GM12878 (cell line): Measurements from ENCODE around the gene XRCC6. TPM values are rescaled to one million over a fixed set of nuclear protein-coding genes. Genes with fewer than 3 reads are reported as not detected.

Experiments
- ATAC-seq: fragments of 200-7000 bp; cut with Tn5 transposase; 3 replicates; pipeline ENCODE4 v1.9.1; 2020; ENCODE audit warnings: mild to moderate bottlenecking, moderate library complexity
- BruUV-seq: library from RNA; stranded (reverse); fragments of 400-500 nt; replicated peaks from 2 replicates; lab custom pipeline; 2021; lab: Mats Ljungman, UMichigan
- CTCF ChIA-PET: fragments of 300-600 bp; sonication (Branson Sonifier 250); formaldehyde crosslinking; extraction: SDS; loops from one replicate; lab custom pipeline; 2021; ENCODE audit warnings: inconsistent platforms; lab: Yijun Ruan, JAX
- POLR2A ChIA-PET: fragments of 350-600 bp; formaldehyde crosslinking; extraction: SDS; loops from one replicate; lab custom pipeline; 2021; ENCODE audit warnings: inconsistent platforms; lab: Charles Lee
- RAD21 ChIA-PET: fragments of 300-600 bp; sonication (Branson Sonifier 250); formaldehyde crosslinking; loops from one replicate; lab custom pipeline; 2023; ENCODE audit warnings: antibody characterized with exemption; ENCODE audit not compliant: unreplicated experiment; lab: Charles Lee
- SMC1A ChIA-PET: fragments of 300-600 bp; sonication (Branson Sonifier 250); formaldehyde crosslinking; loops from one replicate; lab custom pipeline; 2023; ENCODE audit not compliant: unreplicated experiment, uncharacterized antibody; lab: Charles Lee
- DNase-seq: peaks from one replicate; pipeline ENCODE4 v3.0.0-alpha.2; 2011; ENCODE audit warnings: low read depth, low spot score
- FAIRE-seq: peaks from 3 replicates; lab custom pipeline; 2011; peaks lifted over from hg19 to GRCh38; lab: Jason Lieb, UNC
- H2AFZ ChIP-seq: 2 replicates; pipeline ENCODE4 v1.6.0; 2011; ENCODE audit warnings: low read depth, low read length, control low read depth; ENCODE audit not compliant: control insufficient read depth
- H3K27ac ChIP-seq: 2 replicates; pipeline ENCODE4 v1.5.1; 2011; ENCODE audit warnings: control low read depth; ENCODE audit not compliant: control insufficient read depth, insufficient read depth
- H3K27me3 ChIP-seq, 2 experiments: replicated peaks in 1 of 2; 2 replicates each; pipeline versions ENCODE4 v1.6.0 to v1.6.1; 2011; ENCODE audit warnings: low read length in 1 of 2; ENCODE audit not compliant: control insufficient read depth in 2 of 2, insufficient read depth in 2 of 2
- H3K36me3 ChIP-seq, 2 experiments: 2 replicates each; pipeline ENCODE4 v1.5.1; 2011; ENCODE audit warnings: low read length in 1 of 2; ENCODE audit not compliant: control insufficient read depth in 2 of 2, insufficient read depth in 2 of 2
- H3K4me1 ChIP-seq: 2 replicates; pipeline ENCODE4 v1.6.1; 2011; ENCODE audit warnings: mild to moderate bottlenecking, low read length, moderate library complexity, mixed read lengths; ENCODE audit not compliant: control insufficient read depth, insufficient read depth
- H3K4me2 ChIP-seq: 2 replicates; pipeline ENCODE4 v1.6.0; 2011; ENCODE audit warnings: control low read depth; ENCODE audit not compliant: control insufficient read depth, insufficient read depth
- H3K4me3 ChIP-seq: fragments of 200-600 bp; sonication (generic); 2 replicates; pipeline ENCODE4 v1.5.1; 2016
- H3K79me2 ChIP-seq: 2 replicates; pipeline ENCODE4 v1.6.0; 2011; ENCODE audit warnings: low read length; ENCODE audit not compliant: control insufficient read depth, insufficient read depth
- H3K9ac ChIP-seq: 2 replicates; pipeline ENCODE4 v1.8.0; 2011; ENCODE audit warnings: low read length, control low read depth, mixed read lengths; ENCODE audit not compliant: control insufficient read depth, insufficient read depth
- H3K9me3 ChIP-seq: replicated peaks from 3 replicates; pipeline ENCODE4 v1.5.1; 2011; ENCODE audit warnings: mild to moderate bottlenecking, low read length; ENCODE audit not compliant: control insufficient read depth, insufficient read depth
- H4K20me1 ChIP-seq: 2 replicates; pipeline ENCODE4 v1.6.0; 2011; ENCODE audit not compliant: control insufficient read depth, insufficient read depth
- BCLAF1 ChIP-seq: fragments of 450-650 bp; IDR thresholded peaks from 2 replicates; pipeline ENCODE4 v1.6.1; 2017; ENCODE audit warnings: antibody characterized with exemption, mild to moderate bottlenecking, moderate library complexity
- KDM1A ChIP-seq: fragments of 200-600 bp; sonication (generic); IDR thresholded peaks from 2 replicates; pipeline ENCODE4 v1.6.1; 2016; ENCODE audit warnings: borderline replicate concordance
- LARP7 ChIP-seq: fragments of 450-650 bp; IDR thresholded peaks from 2 replicates; pipeline ENCODE4 v1.6.1; 2017; ENCODE audit warnings: mild to moderate bottlenecking
- RUNX3 ChIP-seq: IDR thresholded peaks from 2 replicates; pipeline ENCODE4 v1.6.1; 2012; ENCODE audit warnings: low read length, inconsistent platforms
- TARDBP ChIP-seq: IDR thresholded peaks from 2 replicates; pipeline ENCODE4 v1.6.1; 2016; ENCODE audit warnings: borderline replicate concordance
- WGBS: methylation state at CpG from one replicate; pipeline ENCODE4 v1.1.6; 2016; ENCODE audit warnings: low lambda C conversion rate; ENCODE audit not compliant: insufficient replicate concordance, insufficient coverage; ENCODE audit errors: missing lambda C conversion rate; 5-methylcytosine and 5-hydroxymethylcytosine counted together
- in situ Hi-C: fragments of 300-500 bp; cut with MboI; formaldehyde crosslinking; loops from 9 replicates; pipeline ENCODE4 v1.14.3; 2018; ENCODE audit warnings: mixed read lengths
- intact Hi-C: fragments of 100-400 bp; cut with micrococcal nuclease; formaldehyde crosslinking; loops from one replicate; pipeline ENCODE4 v1.14.2; 2022; ENCODE audit not compliant: unreplicated experiment
- polyA plus RNA-seq, 11 experiments: library from polyadenylated mRNA; depleted of rRNA in 4 of 11; unstranded in 6 of 11; stranded (reverse) in 5 of 11; fragments of >200 nt; fragmentation: Nextera tagmentation in 4 of 11; fragmentation: Illumina TruSeq in 1 of 11; extraction: Ambion mirVana in 4 of 11; extraction: Trizol in 1 of 11; gene quantifications; 1 replicate in 1 of 11; 2 replicates in 10 of 11; pipeline versions ENCODE4 v1.2.1 to v1.2.3, GENCODE V29; 2011 to 2016; ENCODE audit warnings: inconsistent platforms in 2 of 11, missing spikeins in 2 of 11, low read depth in 1 of 11
- small RNA-seq: library from RNA; depleted of rRNA; stranded (forward); fragments of <200 nt; gene quantifications from one replicate; pipeline ENCODE3, GENCODE V24; 2014
- total RNA-seq, 4 experiments: library from RNA; depleted of rRNA in 3 of 4; stranded (reverse); fragments of >200 nt in 3 of 4; fragmentation: Illumina TruSeq in 1 of 4; extraction: Trizol in 1 of 4; gene quantifications; 2 replicates each; pipeline versions ENCODE4 v1.2.1 to v1.2.3, GENCODE V29; 2013 to 2021

The XRCC6 gene
- total and polyA plus RNA-seq, 10 of the 15 experiments (the other 5 are each of a cell fraction or from before 2014, with no cell fraction given): 186 to 718 (median 348) TPM

- intact Hi-C loops: no loop called here
- Histone ChIP-seq H3K9ac (no peak overlapping the region), H3K79me2 (no peaks in the 10 kb centered on the region), H3K4me2 (no peak overlapping the region), H2AFZ (no peak overlapping the region), H3K4me3 (no peak overlapping the region), H4K20me1 (no peaks in the 10 kb centered on the region), H3K36me3 (no peaks in the 10 kb centered on the region), H3K4me1 (no peaks in the 10 kb centered on the region), H3K27me3 (no peaks in the 10 kb centered on the region), H3K27ac (no peak overlapping the region), H3K9me3 (no peaks in the 10 kb centered on the region)
- no TSS peak for BruUV-seq
- CTCF ChIA-PET: interaction anchor here (1.3 kb wide), 1 partner anchor 15 kb away, joined by 6 read pairs; no protein-coding TSS in a partner anchor
- DNase-seq: no peak
- no peak for TF ChIP-seq KDM1A
- no peak for TF ChIP-seq LARP7
- TF ChIP-seq BCLAF1: no peak
- TF ChIP-seq TARDBP: no peak
- TF ChIP-seq RUNX3: no peak
- ATAC-seq: no peak
- in situ Hi-C loops: no loop called here
- FAIRE-seq: no peak
- POLR2A ChIA-PET: interaction anchor here (0.7 kb wide), 1 partner anchor 67 kb away, joined by 3 read pairs; no protein-coding TSS in a partner anchor
- RAD21 ChIA-PET: no interaction called here
- 81% methylated on average over 9 of the region's 9 CpGs for WGBS
- SMC1A ChIA-PET: interaction anchor here (1.3 kb wide), 1 partner anchor 34 kb away, joined by 4 read pairs; no protein-coding TSS in a partner anchor
Measured at GRCh38 chr22:41713004-41713403, 91.9 kb downstream of the XRCC6 start.

Small RNA genes lying within 50 kb of the gene (small RNA-seq; reads per million reads assigned to genes)
- gene HMGN2P10 (not detected), gene RF00019 (not detected), gene RNU6-476P (not detected)

Other genes starting within 250 kb of the XRCC6 start
Only the 7 nearest of the 12 such genes appear.
- gene ACO2, start 152.2 kb upstream of the XRCC6 start, total RNA-seq (2014; rRNA removed): 115 and 132 TPM in 2 replicates
- 63.2 and 69.0 TPM in 2 replicates for gene ACO2, start 152.2 kb upstream of the XRCC6 start, total RNA-seq (2014; rRNA removed; fragmentation: Illumina TruSeq; extraction: Trizol)
- gene ACO2, start 152.2 kb upstream of the XRCC6 start, total RNA-seq (2021): 127 and 133 TPM in 2 replicates
- 16.1 and 22.4 TPM in 2 replicates for gene ACO2, start 152.2 kb upstream of the XRCC6 start, polyA plus RNA-seq (2011; rRNA removed)
- gene ACO2, start 152.2 kb upstream of the XRCC6 start, polyA plus RNA-seq (2014; fragmentation: Illumina TruSeq; extraction: Trizol): 41.6 and 102 TPM in 2 replicates
- 10 to 100 TPM; 21.4 to 22.3 TPM for gene ACO2, start 152.2 kb upstream of the XRCC6 start, polyA plus RNA-seq (2014; fragmentation: Nextera tagmentation; extraction: Ambion mirVana)
- 74.8 and 83.8 TPM in 2 replicates for gene ACO2, start 152.2 kb upstream of the XRCC6 start, polyA plus RNA-seq (2014; rRNA removed)
- gene ACO2, start 152.2 kb upstream of the XRCC6 start, polyA plus RNA-seq (2016; fragmentation: Nextera tagmentation; extraction: Ambion mirVana): 100 to 1,000 TPM; 211 to 214 TPM
- gene POLR3H, start 76.8 kb upstream of the XRCC6 start, total RNA-seq (2014; rRNA removed): 10.0 and 12.2 TPM in 2 replicates
- gene POLR3H, start 76.8 kb upstream of the XRCC6 start, total RNA-seq (2014; rRNA removed; fragmentation: Illumina TruSeq; extraction: Trizol): 14.4 and 17.4 TPM in 2 replicates
- 36.6 and 40.9 TPM in 2 replicates for gene POLR3H, start 76.8 kb upstream of the XRCC6 start, total RNA-seq (2021)
- gene POLR3H, start 76.8 kb upstream of the XRCC6 start, polyA plus RNA-seq (2011; rRNA removed): 15.7 and 29.8 TPM in 2 replicates
- gene POLR3H, start 76.8 kb upstream of the XRCC6 start, polyA plus RNA-seq (2014; fragmentation: Illumina TruSeq; extraction: Trizol): 12.3 and 26.2 TPM in 2 replicates
- gene POLR3H, start 76.8 kb upstream of the XRCC6 start, polyA plus RNA-seq (2014; fragmentation: Nextera tagmentation; extraction: Ambion mirVana): 1 to 10 TPM; 3.5 to 5.8 TPM
- 23.1 and 26.0 TPM in 2 replicates for gene POLR3H, start 76.8 kb upstream of the XRCC6 start, polyA plus RNA-seq (2014; rRNA removed)
- 10 to 100 TPM; 58.7 to 62.7 TPM for gene POLR3H, start 76.8 kb upstream of the XRCC6 start, polyA plus RNA-seq (2016; fragmentation: Nextera tagmentation; extraction: Ambion mirVana)
- gene CSDC2, start 60.3 kb upstream of the XRCC6 start, total RNA-seq (2014; rRNA removed): not detected in 2 replicates
- not detected in 2 replicates for gene CSDC2, start 60.3 kb upstream of the XRCC6 start, total RNA-seq (2014; rRNA removed; fragmentation: Illumina TruSeq; extraction: Trizol)
- 0.08 and 0.13 TPM in 2 replicates for gene CSDC2, start 60.3 kb upstream of the XRCC6 start, total RNA-seq (2021)
- not detected in 2 replicates for gene CSDC2, start 60.3 kb upstream of the XRCC6 start, polyA plus RNA-seq (2011; rRNA removed)
- gene CSDC2, start 60.3 kb upstream of the XRCC6 start, polyA plus RNA-seq (2014; fragmentation: Illumina TruSeq; extraction: Trizol): not detected in 2 replicates
- not detected for gene CSDC2, start 60.3 kb upstream of the XRCC6 start, polyA plus RNA-seq (2014; fragmentation: Nextera tagmentation; extraction: Ambion mirVana)
- gene CSDC2, start 60.3 kb upstream of the XRCC6 start, polyA plus RNA-seq (2014; rRNA removed): not detected in 2 replicates
- gene CSDC2, start 60.3 kb upstream of the XRCC6 start, polyA plus RNA-seq (2016; fragmentation: Nextera tagmentation; extraction: Ambion mirVana): not detected
- gene PMM1, start 31.5 kb upstream of the XRCC6 start, total RNA-seq (2014; rRNA removed): 10.2 and 11.1 TPM in 2 replicates
- 8.1 and 8.2 TPM in 2 replicates for gene PMM1, start 31.5 kb upstream of the XRCC6 start, total RNA-seq (2014; rRNA removed; fragmentation: Illumina TruSeq; extraction: Trizol)
- 17.7 and 18.3 TPM in 2 replicates for gene PMM1, start 31.5 kb upstream of the XRCC6 start, total RNA-seq (2021)
- gene PMM1, start 31.5 kb upstream of the XRCC6 start, polyA plus RNA-seq (2011; rRNA removed): 26.4 and 32.2 TPM in 2 replicates
- 6.2 and 12.2 TPM in 2 replicates for gene PMM1, start 31.5 kb upstream of the XRCC6 start, polyA plus RNA-seq (2014; fragmentation: Illumina TruSeq; extraction: Trizol)
- gene PMM1, start 31.5 kb upstream of the XRCC6 start, polyA plus RNA-seq (2014; fragmentation: Nextera tagmentation; extraction: Ambion mirVana): 10 to 100 TPM; 10.5 to 16.1 TPM
- gene PMM1, start 31.5 kb upstream of the XRCC6 start, polyA plus RNA-seq (2014; rRNA removed): 22.3 and 22.6 TPM in 2 replicates
- gene PMM1, start 31.5 kb upstream of the XRCC6 start, polyA plus RNA-seq (2016; fragmentation: Nextera tagmentation; extraction: Ambion mirVana): 10 to 100 TPM; 20.5 to 22.7 TPM
- 30.8 and 31.2 TPM in 2 replicates for gene DESI1, start 252 bp upstream of the XRCC6 start, total RNA-seq (2014; rRNA removed)
- gene DESI1, start 252 bp upstream of the XRCC6 start, total RNA-seq (2014; rRNA removed; fragmentation: Illumina TruSeq; extraction: Trizol): 32.8 and 37.1 TPM in 2 replicates
- 48.2 and 51.7 TPM in 2 replicates for gene DESI1, start 252 bp upstream of the XRCC6 start, total RNA-seq (2021)
- 29.4 and 33.7 TPM in 2 replicates for gene DESI1, start 252 bp upstream of the XRCC6 start, polyA plus RNA-seq (2011; rRNA removed)
- 48.1 and 51.7 TPM in 2 replicates for gene DESI1, start 252 bp upstream of the XRCC6 start, polyA plus RNA-seq (2014; fragmentation: Illumina TruSeq; extraction: Trizol)
- gene DESI1, start 252 bp upstream of the XRCC6 start, polyA plus RNA-seq (2014; fragmentation: Nextera tagmentation; extraction: Ambion mirVana): 10 to 100 TPM in 1 of 2 experiments, 1 to 10 TPM in 1; 8.0 to 17.2 TPM
- gene DESI1, start 252 bp upstream of the XRCC6 start, polyA plus RNA-seq (2014; rRNA removed): 44.0 and 46.4 TPM in 2 replicates
- gene DESI1, start 252 bp upstream of the XRCC6 start, polyA plus RNA-seq (2016; fragmentation: Nextera tagmentation; extraction: Ambion mirVana): 10 to 100 TPM; 76.3 to 76.8 TPM
- 196 and 204 TPM in 2 replicates for gene SNU13, start 67.6 kb downstream of the XRCC6 start, total RNA-seq (2014; rRNA removed)
- 153 and 157 TPM in 2 replicates for gene SNU13, start 67.6 kb downstream of the XRCC6 start, total RNA-seq (2014; rRNA removed; fragmentation: Illumina TruSeq; extraction: Trizol)
- gene SNU13, start 67.6 kb downstream of the XRCC6 start, total RNA-seq (2021): 232 and 236 TPM in 2 replicates
- gene SNU13, start 67.6 kb downstream of the XRCC6 start, polyA plus RNA-seq (2011; rRNA removed): 158 and 265 TPM in 2 replicates
- 123 and 211 TPM in 2 replicates for gene SNU13, start 67.6 kb downstream of the XRCC6 start, polyA plus RNA-seq (2014; fragmentation: Illumina TruSeq; extraction: Trizol)
- gene SNU13, start 67.6 kb downstream of the XRCC6 start, polyA plus RNA-seq (2014; fragmentation: Nextera tagmentation; extraction: Ambion mirVana): 100 to 1,000 TPM; 611 to 870 TPM
- gene SNU13, start 67.6 kb downstream of the XRCC6 start, polyA plus RNA-seq (2014; rRNA removed): 246 and 249 TPM in 2 replicates
- gene SNU13, start 67.6 kb downstream of the XRCC6 start, polyA plus RNA-seq (2016; fragmentation: Nextera tagmentation; extraction: Ambion mirVana): 100 to 1,000 TPM; 457 to 472 TPM
- 33.4 and 42.2 TPM in 2 replicates for gene MEI1, start 78.2 kb downstream of the XRCC6 start, total RNA-seq (2014; rRNA removed)
- gene MEI1, start 78.2 kb downstream of the XRCC6 start, total RNA-seq (2014; rRNA removed; fragmentation: Illumina TruSeq; extraction: Trizol): 28.1 and 30.3 TPM in 2 replicates
- 31.0 and 33.1 TPM in 2 replicates for gene MEI1, start 78.2 kb downstream of the XRCC6 start, total RNA-seq (2021)
- gene MEI1, start 78.2 kb downstream of the XRCC6 start, polyA plus RNA-seq (2011; rRNA removed): 30.6 and 33.9 TPM in 2 replicates
- 19.2 and 27.9 TPM in 2 replicates for gene MEI1, start 78.2 kb downstream of the XRCC6 start, polyA plus RNA-seq (2014; fragmentation: Illumina TruSeq; extraction: Trizol)
- 10 to 100 TPM; 32.3 to 37.7 TPM for gene MEI1, start 78.2 kb downstream of the XRCC6 start, polyA plus RNA-seq (2014; fragmentation: Nextera tagmentation; extraction: Ambion mirVana)
- gene MEI1, start 78.2 kb downstream of the XRCC6 start, polyA plus RNA-seq (2014; rRNA removed): 44.8 and 47.3 TPM in 2 replicates
- gene MEI1, start 78.2 kb downstream of the XRCC6 start, polyA plus RNA-seq (2016; fragmentation: Nextera tagmentation; extraction: Ambion mirVana): 10 to 100 TPM; 48.8 to 48.9 TPM